H9 (cell line): ENCODE results near the gene NAA16. TPM values are rescaled to one million over a fixed set of nuclear protein-coding genes. Genes with fewer than 3 reads are reported as not detected.

ENCODE experiments used
- DNase-seq: peaks from one replicate; pipeline ENCODE4 v3.0.0-alpha.2; 2017
- H2AFZ ChIP-seq: one replicate; pipeline ENCODE4 v1.6.1; 2013; ENCODE audit warnings: mild to moderate bottlenecking, low read length, control low read depth, moderate library complexity
- H2AK5ac ChIP-seq: 2 replicates; pipeline ENCODE4 v1.6.1; 2013; ENCODE audit warnings: low read length, control low read depth, mixed read lengths; ENCODE audit not compliant: insufficient read length
- H2BK120ac ChIP-seq: one replicate; pipeline ENCODE4 v1.6.1; 2013; ENCODE audit warnings: low read depth, mild to moderate bottlenecking, low read length, control low read depth, inconsistent platforms; ENCODE audit not compliant: poor library complexity, severe bottlenecking
- H2BK12ac ChIP-seq: 2 replicates; pipeline ENCODE4 v1.6.1; 2013; ENCODE audit warnings: low read length, control low read depth, mixed read lengths, low read depth; ENCODE audit not compliant: insufficient read length
- H2BK15ac ChIP-seq: 2 replicates; pipeline ENCODE4 v1.6.1; 2013; ENCODE audit warnings: low read depth, low read length, control low read depth
- H2BK20ac ChIP-seq: one replicate; pipeline ENCODE4 v1.6.1; 2013; ENCODE audit warnings: low read depth, mild to moderate bottlenecking, low read length, control low read depth, inconsistent platforms; ENCODE audit not compliant: poor library complexity, severe bottlenecking
- H2BK5ac ChIP-seq: 2 replicates; pipeline ENCODE4 v1.6.1; 2013; ENCODE audit warnings: low read length, control low read depth, mixed read lengths; ENCODE audit not compliant: insufficient read length
- H3K14ac ChIP-seq: 2 replicates; pipeline ENCODE4 v1.6.1; 2013; ENCODE audit warnings: low read length, control low read depth; ENCODE audit not compliant: insufficient read depth
- H3K18ac ChIP-seq: 2 replicates; pipeline ENCODE4 v1.6.1; 2013; ENCODE audit warnings: low read depth, mild to moderate bottlenecking, mixed read lengths, low read length, control low read depth; ENCODE audit not compliant: insufficient read length
- H3K23ac ChIP-seq: 2 replicates; pipeline ENCODE4 v1.6.1; 2013; ENCODE audit warnings: low read length, control low read depth, mixed read lengths, low read depth; ENCODE audit not compliant: insufficient read length
- H3K23me2 ChIP-seq: 2 replicates; pipeline ENCODE4 v1.6.1; 2013; ENCODE audit warnings: low read depth, mild to moderate bottlenecking, mixed read lengths, low read length, control low read depth; ENCODE audit not compliant: insufficient read length, poor library complexity, severe bottlenecking
- H3K27ac ChIP-seq: 2 replicates; pipeline ENCODE4 v1.5.1; 2013; ENCODE audit warnings: low read length, control low read depth, mixed read lengths, low read depth; ENCODE audit not compliant: insufficient read length
- H3K27me3 ChIP-seq: 2 replicates; pipeline ENCODE4 v1.6.1; 2013; ENCODE audit warnings: low read length, control low read depth, inconsistent platforms; ENCODE audit not compliant: insufficient read depth
- H3K4ac ChIP-seq: 2 replicates; pipeline ENCODE4 v1.6.1; 2013; ENCODE audit warnings: low read depth, mild to moderate bottlenecking, control low read depth, inconsistent platforms, low read length, moderate library complexity
- H3K4me1 ChIP-seq: 2 replicates; pipeline ENCODE4 v1.6.1; 2013; ENCODE audit warnings: low read length, control low read depth, inconsistent platforms; ENCODE audit not compliant: insufficient read depth
- H3K4me2 ChIP-seq: 2 replicates; pipeline ENCODE4 v1.6.1; 2013; ENCODE audit warnings: low read length, control low read depth, mixed read lengths; ENCODE audit not compliant: insufficient read length, insufficient read depth
- H3K56ac ChIP-seq: 2 replicates; pipeline ENCODE4 v1.6.1; 2013; ENCODE audit warnings: low read depth, mild to moderate bottlenecking, mixed read lengths, low read length, control low read depth; ENCODE audit not compliant: insufficient read length
- H3K79me1 ChIP-seq: 2 replicates; pipeline ENCODE4 v1.6.1; 2013; ENCODE audit warnings: low read depth, mild to moderate bottlenecking, moderate library complexity, low read length, control low read depth, inconsistent platforms; ENCODE audit not compliant: insufficient read depth, poor library complexity, severe bottlenecking
- H3K79me2 ChIP-seq: 2 replicates; pipeline ENCODE4 v1.6.1; 2013; ENCODE audit warnings: low read length, control low read depth, inconsistent platforms; ENCODE audit not compliant: insufficient read depth
- H3K9ac ChIP-seq: 2 replicates; pipeline ENCODE4 v1.6.1; 2013; ENCODE audit warnings: low read length, control low read depth, mixed read lengths; ENCODE audit not compliant: insufficient read length; ENCODE audit errors: extremely low read depth
- H3K9me3 ChIP-seq: one replicate; pipeline ENCODE4 v1.6.1; 2013; ENCODE audit warnings: low read depth, low read length, inconsistent platforms; ENCODE audit not compliant: control insufficient read depth
- H3T11ph ChIP-seq: one replicate; pipeline ENCODE4 v1.6.1; 2013; ENCODE audit warnings: mild to moderate bottlenecking, low read length, control low read depth, inconsistent platforms
- H4K20me1 ChIP-seq: one replicate; pipeline ENCODE4 v1.6.1; 2013; ENCODE audit not compliant: control insufficient read depth, insufficient read length, insufficient read depth
- H4K5ac ChIP-seq: 2 replicates; pipeline ENCODE4 v1.6.1; 2013; ENCODE audit warnings: low read depth, mild to moderate bottlenecking, mixed read lengths, low read length, control low read depth; ENCODE audit not compliant: insufficient read length
- H4K8ac ChIP-seq: replicated peaks from 2 replicates; pipeline ENCODE4 v1.6.1; 2013; ENCODE audit warnings: low read length, control low read depth, mixed read lengths, low read depth; ENCODE audit not compliant: insufficient read length
- H4K91ac ChIP-seq: 2 replicates; pipeline ENCODE4 v1.6.1; 2013; ENCODE audit warnings: low read depth, mild to moderate bottlenecking, moderate library complexity, mixed read lengths, low read length, control low read depth; ENCODE audit not compliant: insufficient read length
- H3K27ac Mint-ChIP-seq, 3 experiments: 2 replicates in 2 of 3; 3 replicates in 1 of 3; pipeline ENCODE4 v1.8.0; 2020 to 2021; ENCODE audit warnings: mixed read lengths in 3 of 3, mild to moderate bottlenecking in 1 of 3, moderate library complexity in 1 of 3
- H3K27me3 Mint-ChIP-seq: 2 replicates; pipeline ENCODE4 v1.8.0; 2021; ENCODE audit warnings: low read depth, mild to moderate bottlenecking, moderate library complexity, mixed read lengths
- H3K36me3 Mint-ChIP-seq, 3 experiments: 2 replicates in 2 of 3; 3 replicates in 1 of 3; pipeline ENCODE4 v1.8.0; 2020 to 2021; ENCODE audit warnings: low read depth in 3 of 3, mixed read lengths in 3 of 3; ENCODE audit not compliant: insufficient read depth in 1 of 3
- H3K4me1 Mint-ChIP-seq, 2 experiments: 2 replicates each; pipeline ENCODE4 v1.8.0; 2020; ENCODE audit warnings: mixed read lengths in 2 of 2
- H3K4me3 Mint-ChIP-seq, 2 experiments: 2 replicates in 1 of 2; 3 replicates in 1 of 2; pipeline ENCODE4 v1.8.0; 2020 to 2021; ENCODE audit warnings: mild to moderate bottlenecking in 2 of 2, mixed read lengths in 2 of 2, moderate library complexity in 1 of 2
- H3K9me3 Mint-ChIP-seq, 2 experiments: 2 replicates in 1 of 2; 3 replicates in 1 of 2; pipeline ENCODE4 v1.8.0; 2020; ENCODE audit warnings: mild to moderate bottlenecking in 2 of 2, mixed read lengths in 2 of 2, moderate library complexity in 1 of 2
- WGBS: extraction: QIAGEN DNeasy Blood & Tissue Kit; methylation state at CpG from one replicate; pipeline ENCODE4 v1.1.7; 2013; ENCODE audit warnings: missing lambda C conversion rate, low lambda C conversion rate, mixed read lengths; ENCODE audit not compliant: insufficient read length; ENCODE audit errors: extremely low coverage; 5-methylcytosine and 5-hydroxymethylcytosine counted together
- total RNA-seq: library from RNA; stranded (reverse); gene quantifications from 2 replicates; pipeline ENCODE4 v1.2.1, GENCODE V29; 2021
- TF ChIP-seq, protein P1 (sequence below): fragments of 200-600 bp; sonication (generic); conservative IDR thresholded peaks from 3 replicates; pipeline ENCODE4 v1.8.0; 2021; ENCODE audit warnings: antibody characterized with exemption, mild to moderate bottlenecking

NAA16 gene
- total RNA-seq, 1 experiment from 2014 or later, result 37.7 TPM

DNA sequence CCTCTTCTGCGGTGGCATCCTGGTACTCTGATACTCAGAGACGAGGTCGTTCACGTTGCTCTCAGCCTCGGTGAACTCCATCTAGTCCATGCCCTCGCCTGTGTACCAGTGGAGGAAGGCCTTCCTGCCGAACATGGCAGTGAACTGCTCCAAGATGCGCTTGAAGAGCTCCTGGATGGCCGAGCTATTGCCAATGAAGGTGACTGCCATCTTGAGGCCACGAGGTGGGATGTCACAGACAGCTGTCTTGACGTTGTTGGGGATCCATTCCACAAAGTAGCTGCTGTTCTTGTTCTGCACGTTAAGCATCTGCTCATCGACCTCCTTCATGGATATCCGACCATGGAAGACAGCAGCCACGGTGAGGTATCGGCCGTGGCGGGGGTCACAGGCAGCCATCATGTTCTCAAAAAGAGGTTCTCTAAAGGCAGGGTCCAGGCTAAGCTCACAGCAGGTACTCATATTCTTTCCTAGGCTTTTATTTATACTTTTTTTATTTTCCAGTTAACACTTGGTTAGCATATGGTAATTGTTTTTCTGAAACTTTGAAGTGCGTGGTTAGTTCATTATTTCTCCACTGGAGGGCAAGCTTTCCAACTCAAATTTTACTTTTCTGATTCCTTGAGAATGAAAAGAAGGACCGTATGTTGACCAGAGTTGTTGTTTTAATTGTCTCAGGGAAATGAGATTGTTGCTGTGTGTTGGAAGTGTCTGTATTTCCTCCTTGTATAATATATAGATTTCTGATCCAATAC is 73.9 kb downstream of the NAA16 start:
- no peaks in the 10 kb centered on the region for H3K79me2 ChIP-seq
- no peak for DNase-seq
- H3K9me3 Mint-ChIP-seq, result 0 out of 5 replicates have a peak, but pooled peaks cover 0 to 2% of the 10 kb centered on the region in 2 experiments

More for the DNA sequence above, 73.9 kb downstream of the NAA16 start:
- H2AK5ac ChIP-seq, result no peak overlapping the region
- no peak overlapping the region for H2BK5ac ChIP-seq
- H3K4me2 ChIP-seq, result no peak overlapping the region
- no peak overlapping the region for H3K23ac ChIP-seq
- Mint-ChIP-seq H3K36me3 (no peaks in the 10 kb centered on the region; a peak in 1 of 7 replicates), H3K27me3 (peaks cover 6% of the 10 kb centered on the region), H3K27ac (no peak overlapping the region; a peak in 1 of 7 replicates), H3K4me1 (no peaks in the 10 kb centered on the region; a peak in 1 of 4 replicates), H3K4me3 (no peak overlapping the region)
- no peaks in the 10 kb centered on the region for H3K9me3 ChIP-seq
- H3K27ac ChIP-seq, result no peak overlapping the region
- no peak overlapping the region for H4K8ac ChIP-seq
- no peak overlapping the region for H3K14ac ChIP-seq
- H3K4ac ChIP-seq, result no peak overlapping the region
- H3T11ph ChIP-seq, result no peak overlapping the region
- no peaks in the 10 kb centered on the region for H4K20me1 ChIP-seq
- H3K18ac ChIP-seq, result no peak overlapping the region
- no peak overlapping the region for H3K9ac ChIP-seq
- no peak overlapping the region for H4K91ac ChIP-seq
- no CpG with 5 or more reads among the region's 20 CpGs for WGBS
- H3K4me1 ChIP-seq, result no peaks in the 10 kb centered on the region
- no peak overlapping the region for H2BK120ac ChIP-seq
- H2AFZ ChIP-seq, result no peak overlapping the region
- H2BK20ac ChIP-seq, result no peak overlapping the region
- H4K5ac ChIP-seq, result no peak overlapping the region
- TF ChIP-seq, protein P1, sequence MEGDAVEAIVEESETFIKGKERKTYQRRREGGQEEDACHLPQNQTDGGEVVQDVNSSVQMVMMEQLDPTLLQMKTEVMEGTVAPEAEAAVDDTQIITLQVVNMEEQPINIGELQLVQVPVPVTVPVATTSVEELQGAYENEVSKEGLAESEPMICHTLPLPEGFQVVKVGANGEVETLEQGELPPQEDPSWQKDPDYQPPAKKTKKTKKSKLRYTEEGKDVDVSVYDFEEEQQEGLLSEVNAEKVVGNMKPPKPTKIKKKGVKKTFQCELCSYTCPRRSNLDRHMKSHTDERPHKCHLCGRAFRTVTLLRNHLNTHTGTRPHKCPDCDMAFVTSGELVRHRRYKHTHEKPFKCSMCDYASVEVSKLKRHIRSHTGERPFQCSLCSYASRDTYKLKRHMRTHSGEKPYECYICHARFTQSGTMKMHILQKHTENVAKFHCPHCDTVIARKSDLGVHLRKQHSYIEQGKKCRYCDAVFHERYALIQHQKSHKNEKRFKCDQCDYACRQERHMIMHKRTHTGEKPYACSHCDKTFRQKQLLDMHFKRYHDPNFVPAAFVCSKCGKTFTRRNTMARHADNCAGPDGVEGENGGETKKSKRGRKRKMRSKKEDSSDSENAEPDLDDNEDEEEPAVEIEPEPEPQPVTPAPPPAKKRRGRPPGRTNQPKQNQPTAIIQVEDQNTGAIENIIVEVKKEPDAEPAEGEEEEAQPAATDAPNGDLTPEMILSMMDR, result peak; percentile 59
- no peaks in the 10 kb centered on the region for H3K23me2 ChIP-seq
- H2BK12ac ChIP-seq, result no peak overlapping the region
- no peaks in the 10 kb centered on the region for H3K27me3 ChIP-seq
- no peaks in the 10 kb centered on the region for H3K79me1 ChIP-seq
- H3K56ac ChIP-seq, result no peak overlapping the region
- no peak overlapping the region for H2BK15ac ChIP-seq
